Measurements from ENCODE around the gene CDR2. TPM values are rescaled to one million over a fixed set of nuclear protein-coding genes. Genes with fewer than 3 reads are reported as not detected.
A peak's percentile ranks its signal among the peaks of the same experiment; 100 is the strongest.
"Not testable (repeated sequence)": the region's sequence is repeated elsewhere in the genome, so short reads cannot be mapped to it uniquely, and the experiment has no call there.

CDR2 gene
- total RNA-seq, 1 donor from 2014 or later, result 57.6 TPM

DNA sequence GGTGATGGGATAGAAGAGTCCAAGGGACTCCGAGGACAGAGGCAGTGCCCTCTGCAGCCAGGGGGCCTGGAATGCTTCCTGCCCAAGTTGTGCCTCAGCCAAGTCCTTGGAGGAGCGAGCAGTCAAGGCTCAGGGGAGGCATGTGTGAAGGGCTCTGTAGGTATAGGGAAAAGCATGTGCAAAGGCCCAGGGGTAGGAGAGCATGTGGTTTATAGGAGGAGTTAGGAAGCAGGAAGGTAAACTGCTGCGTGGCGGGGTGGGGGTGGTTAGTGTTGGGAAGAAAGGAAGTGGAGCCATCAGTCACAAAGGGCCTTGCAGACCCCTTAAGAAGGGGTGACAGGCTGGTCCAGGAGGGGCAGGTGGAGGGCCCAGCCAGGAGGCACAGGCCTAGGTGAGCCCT is 70.0 kb downstream of the CDR2 start:
- H3K36me3 ChIP-seq (ENCODE audit: insufficient read depth, low read length), result peaks cover 3% of the 10 kb centered on the region

GRCh38 chr16:22302776-22303363 is 71.5 kb downstream of the CDR2 start:
- Histone ChIP-seq H2AFZ (ENCODE audit: low read depth, low read length) (no peak overlapping the region), H3K79me2 (ENCODE audit: insufficient read depth, low read length) (peaks cover 44% of the 10 kb centered on the region), H3K9ac (ENCODE audit: low read length) (no peak overlapping the region), H3K9me3 (ENCODE audit: insufficient read depth, low read depth, low read length) (no peaks in the 10 kb centered on the region), H3K36me3 (ENCODE audit: insufficient read depth, low read length) (peaks cover 3% of the 10 kb centered on the region), H3K27me3 (ENCODE audit: insufficient read depth, low read length) (no peaks in the 10 kb centered on the region), H4K20me1 (ENCODE audit: insufficient read depth, low read length) (peaks cover 64% of the 10 kb centered on the region), H3K4me2 (ENCODE audit: low read length) (no peak overlapping the region), H3K4me3 (ENCODE audit: insufficient read depth, low read depth, low read length) (no peak overlapping the region), H3K27ac (ENCODE audit: low read depth, low read length) (no peak overlapping the region), H3K4me1 (ENCODE audit: insufficient read depth, low read length) (no peaks in the 10 kb centered on the region)
- FAIRE-seq (no peak), DNase-seq (ENCODE audit: low read depth) (no peak)
- no peaks in the 10 kb centered on the region for H3K9me3 Mint-ChIP-seq (ENCODE audit: unreplicated experiment)
- H3K4me1 Mint-ChIP-seq (ENCODE audit: low read depth, unreplicated experiment), result peaks cover 3% of the 10 kb centered on the region
- H3K27me3 Mint-ChIP-seq (ENCODE audit: low read depth, unreplicated experiment), result no peaks in the 10 kb centered on the region
- TF ChIP-seq CTCF (IDR thresholded peaks at IDR 0.05; ENCODE audit: insufficient read depth, low read depth, low read length) (no peak), EZH2 (IDR thresholded peaks at IDR 0.05; ENCODE audit: insufficient read depth, low read length) (no peak)
- H3K36me3 Mint-ChIP-seq (ENCODE audit: low read depth, unreplicated experiment), result peaks cover 9% of the 10 kb centered on the region
- no peak overlapping the region for H3K27ac Mint-ChIP-seq (ENCODE audit: unreplicated experiment)
- H3K4me3 Mint-ChIP-seq (ENCODE audit: unreplicated experiment), result no peak overlapping the region

More for the DNA sequence above, 70.0 kb downstream of the CDR2 start:
- no peak overlapping the region for H3K27ac Mint-ChIP-seq (ENCODE audit: unreplicated experiment)
- H3K4me1 ChIP-seq (ENCODE audit: insufficient read depth, low read length), result no peaks in the 10 kb centered on the region
- no peaks in the 10 kb centered on the region for H3K27me3 ChIP-seq (ENCODE audit: insufficient read depth, low read length)
- peaks cover 50% of the 10 kb centered on the region for H4K20me1 ChIP-seq (ENCODE audit: insufficient read depth, low read length)
- H3K4me3 ChIP-seq (ENCODE audit: insufficient read depth, low read depth, low read length), result no peak overlapping the region
- H3K36me3 Mint-ChIP-seq (ENCODE audit: low read depth, unreplicated experiment), result peaks cover 12% of the 10 kb centered on the region
- DNase-seq (ENCODE audit: low read depth), result no peak
- FAIRE-seq, result no peak
- peaks cover 38% of the 10 kb centered on the region for H3K79me2 ChIP-seq (ENCODE audit: insufficient read depth, low read length)
- H3K4me1 Mint-ChIP-seq (ENCODE audit: low read depth, unreplicated experiment), result peaks cover 3% of the 10 kb centered on the region
- TF ChIP-seq CTCF (IDR thresholded peaks at IDR 0.05; ENCODE audit: insufficient read depth, low read depth, low read length) (no peak), EZH2 (IDR thresholded peaks at IDR 0.05; ENCODE audit: insufficient read depth, low read length) (no peak)
- H3K27ac ChIP-seq (ENCODE audit: low read depth, low read length), result no peak overlapping the region
- no peak overlapping the region for H3K4me2 ChIP-seq (ENCODE audit: low read length)
- H3K9me3 ChIP-seq (ENCODE audit: insufficient read depth, low read depth, low read length), result no peaks in the 10 kb centered on the region
- no peaks in the 10 kb centered on the region for H3K9me3 Mint-ChIP-seq (ENCODE audit: unreplicated experiment)
- H3K4me3 Mint-ChIP-seq (ENCODE audit: unreplicated experiment), result peak overlapping the region; percentile 54
- no peak overlapping the region for H2AFZ ChIP-seq (ENCODE audit: low read depth, low read length)
- no peak overlapping the region for H3K9ac ChIP-seq (ENCODE audit: low read length)
- no peaks in the 10 kb centered on the region for H3K27me3 Mint-ChIP-seq (ENCODE audit: low read depth, unreplicated experiment)

DNA sequence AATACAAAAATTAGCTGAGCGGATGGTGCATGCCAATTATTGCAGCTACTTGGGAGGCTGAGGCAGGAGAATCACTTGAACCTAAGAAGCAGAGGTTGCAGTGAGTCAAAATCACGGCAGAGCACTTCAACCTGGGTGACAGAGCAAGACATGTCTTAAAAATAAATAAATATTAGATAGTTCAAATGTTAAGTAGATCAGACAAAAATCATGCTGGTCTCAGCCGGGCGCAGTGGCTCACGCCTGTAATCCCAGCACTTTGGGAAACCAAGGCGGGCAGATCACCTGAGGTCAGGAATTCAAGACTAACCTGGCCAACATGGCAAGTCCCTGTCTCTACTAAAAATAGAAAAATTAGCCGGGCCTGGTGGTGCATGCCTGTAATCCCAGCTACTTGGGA is 73.0 kb downstream of the CDR2 start:
- not testable (repeated sequence) for H3K9ac ChIP-seq (ENCODE audit: low read length); H3K27me3 Mint-ChIP-seq (ENCODE audit: low read depth, unreplicated experiment)

More for the DNA sequence above, 73.0 kb downstream of the CDR2 start:
- not testable (repeated sequence) for H3K4me3 Mint-ChIP-seq (ENCODE audit: unreplicated experiment); H3K4me1 Mint-ChIP-seq (ENCODE audit: low read depth, unreplicated experiment); H2AFZ ChIP-seq (ENCODE audit: low read depth, low read length); H3K9me3 ChIP-seq (ENCODE audit: insufficient read depth, low read depth, low read length); H3K27ac ChIP-seq (ENCODE audit: low read depth, low read length); H3K27ac Mint-ChIP-seq (ENCODE audit: unreplicated experiment); H3K4me1 ChIP-seq (ENCODE audit: insufficient read depth, low read length); H3K9me3 Mint-ChIP-seq (ENCODE audit: unreplicated experiment); FAIRE-seq; H3K36me3 ChIP-seq (ENCODE audit: insufficient read depth, low read length); H3K4me2 ChIP-seq (ENCODE audit: low read length); H3K4me3 ChIP-seq (ENCODE audit: insufficient read depth, low read depth, low read length); H3K36me3 Mint-ChIP-seq (ENCODE audit: low read depth, unreplicated experiment); H3K27me3 ChIP-seq (ENCODE audit: insufficient read depth, low read length); DNase-seq (ENCODE audit: low read depth)
- H4K20me1 ChIP-seq (ENCODE audit: insufficient read depth, low read length), result peaks cover 65% of the 10 kb centered on the region
- H3K79me2 ChIP-seq (ENCODE audit: insufficient read depth, low read length), result peaks cover 49% of the 10 kb centered on the region

Measured in astrocyte (in vitro differentiated cells and primary cell).